Activated CD8-positive, alpha-beta memory T cell treated with anti-CD3 and anti-CD28 coated beads, Interleukin-2, amount 50 U/mL, for 1 hour (primary cell): ENCODE results near the gene TRPC4.

Source experiments
- DNase-seq: peaks from one replicate; pipeline ENCODE4 v3.0.0-alpha.2; 2020; ENCODE audit errors: extremely low read depth

Gene TRPC4

DNA sequence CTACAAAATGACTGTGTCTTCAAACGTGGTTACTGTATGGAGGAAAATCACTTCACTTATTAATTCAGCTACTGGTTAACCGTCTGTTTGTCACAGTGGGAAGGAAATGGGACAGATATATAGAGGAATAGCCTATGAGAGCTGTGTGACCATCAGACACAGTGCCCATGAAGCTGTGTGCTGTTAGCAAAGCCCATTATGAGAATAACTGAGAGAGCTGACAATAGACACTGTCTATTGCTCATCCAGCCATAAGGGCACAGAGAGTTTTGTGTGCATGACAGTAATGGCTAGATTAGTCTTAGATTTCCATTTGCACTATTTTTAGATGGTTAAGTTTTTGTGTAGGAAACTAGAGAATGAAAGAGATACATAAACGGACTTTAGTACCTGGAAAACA is 206.9 kb downstream of the TRPC4 start:
- DNase-seq, result no peak

GRCh38 chr13:37657956-37658355 is 211.6 kb downstream of the TRPC4 start:
- no peak for DNase-seq

DNA sequence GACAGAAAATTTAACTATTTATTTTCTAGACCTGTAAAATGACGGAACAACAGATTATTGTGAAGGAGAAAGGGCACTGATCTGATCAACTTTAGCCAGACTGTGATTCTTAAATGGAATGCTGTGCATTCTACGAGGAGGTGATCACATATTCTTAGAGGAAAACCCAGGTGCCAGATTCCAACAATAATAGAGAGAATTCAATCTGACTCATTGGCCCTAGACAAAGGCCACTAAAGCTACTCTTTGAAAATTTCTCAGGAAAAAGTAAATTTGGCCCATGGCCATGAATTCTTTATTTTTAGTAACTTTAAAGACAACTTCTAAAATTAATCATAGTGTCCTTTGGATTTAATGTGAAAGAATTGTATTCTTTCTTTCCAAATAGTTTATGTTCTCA is 212.4 kb downstream of the TRPC4 start:
- DNase-seq, result no peak

DNA sequence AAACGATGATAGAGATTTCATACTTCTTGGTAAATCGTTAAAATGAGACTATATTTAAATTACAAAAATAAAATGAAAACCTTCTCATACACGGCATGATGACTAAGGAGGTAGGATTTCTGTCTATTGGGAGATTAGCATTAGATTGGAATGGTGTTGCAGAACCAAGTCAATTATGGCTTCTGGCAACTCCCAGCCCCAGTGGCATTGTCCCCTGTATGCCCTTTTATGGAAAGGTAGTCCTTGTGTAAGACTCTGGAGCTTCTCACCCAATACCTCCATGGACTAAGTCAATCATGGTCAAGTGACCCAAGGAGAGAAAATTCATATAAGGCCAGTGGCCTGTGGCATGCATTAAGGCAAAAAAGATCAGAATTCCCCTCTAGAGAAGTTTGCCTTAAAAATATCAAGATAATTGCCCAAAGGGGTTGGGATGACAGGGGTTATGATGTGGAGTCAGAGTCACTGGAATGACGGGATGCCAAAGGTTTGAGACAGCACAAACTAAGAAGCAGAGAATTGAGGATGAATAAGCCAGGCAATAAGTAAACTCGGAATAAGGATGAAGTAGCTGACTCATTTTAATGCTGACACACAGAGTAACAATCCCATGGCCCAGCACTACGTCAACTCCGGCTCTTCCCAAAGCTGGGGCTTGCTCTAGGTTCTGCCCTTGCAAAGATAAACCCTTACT is 213.2 kb downstream of the TRPC4 start:
- no peak for DNase-seq

- no peak for DNase-seq
These were observed 217.0 kb downstream of the TRPC4 start for GRCh38 chr13:37652596-37652995.

DNA sequence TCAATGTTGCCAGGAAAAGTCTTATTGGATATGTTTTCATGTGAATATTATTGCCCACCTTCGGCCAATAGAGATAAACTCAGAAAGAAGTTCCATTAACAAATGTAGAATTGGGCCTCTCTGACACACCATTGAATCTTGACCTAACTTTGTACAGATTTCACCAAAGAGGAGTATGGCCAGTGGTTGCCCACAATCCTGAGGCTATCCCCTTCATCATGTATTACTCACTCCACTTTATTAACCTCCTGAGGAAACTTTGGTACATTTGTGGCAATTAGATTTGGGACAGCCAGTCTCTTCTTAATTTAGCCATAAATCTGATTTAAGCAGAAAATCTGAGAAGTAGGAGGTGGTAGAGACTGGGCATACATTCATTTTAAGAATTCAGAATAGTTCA is 217.7 kb downstream of the TRPC4 start:
- DNase-seq, result no peak

GRCh38 chr13:37648609-37649008 is 221.0 kb downstream of the TRPC4 start:
- no peak for DNase-seq

GRCh38 chr13:37647031-37647650 is 222.4 kb downstream of the TRPC4 start:
- no peak for DNase-seq

- no peak for DNase-seq
These were observed 223.0 kb downstream of the TRPC4 start for GRCh38 chr13:37646531-37646930.

DNA sequence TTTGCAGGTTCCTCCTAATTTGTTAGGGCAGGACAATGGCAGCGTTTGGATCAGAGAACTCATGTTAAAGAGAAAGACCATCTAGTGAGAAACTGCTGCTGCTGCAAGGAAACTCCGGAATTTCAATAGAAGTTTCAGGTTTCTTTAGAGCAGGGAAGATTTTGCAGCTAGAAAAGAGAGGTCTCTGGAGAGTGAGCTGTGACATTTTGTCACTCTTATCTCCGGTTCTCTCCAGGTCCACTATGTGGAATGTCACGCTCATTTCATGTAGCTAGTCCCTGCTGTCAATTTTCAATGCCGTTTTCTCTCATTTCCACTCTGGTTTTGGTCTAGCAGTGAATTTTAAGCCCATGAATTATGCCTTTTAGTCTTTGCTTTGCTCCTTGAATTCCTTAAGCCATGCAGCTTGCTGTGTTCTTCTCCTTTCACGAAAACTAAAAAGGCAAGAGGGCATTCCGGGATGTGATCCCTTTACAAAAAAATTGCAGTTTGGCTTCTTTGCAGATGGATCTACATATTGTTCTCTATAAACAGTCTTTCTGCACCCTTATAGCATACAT is 224.3 kb downstream of the TRPC4 start:
- no peak for DNase-seq

DNA sequence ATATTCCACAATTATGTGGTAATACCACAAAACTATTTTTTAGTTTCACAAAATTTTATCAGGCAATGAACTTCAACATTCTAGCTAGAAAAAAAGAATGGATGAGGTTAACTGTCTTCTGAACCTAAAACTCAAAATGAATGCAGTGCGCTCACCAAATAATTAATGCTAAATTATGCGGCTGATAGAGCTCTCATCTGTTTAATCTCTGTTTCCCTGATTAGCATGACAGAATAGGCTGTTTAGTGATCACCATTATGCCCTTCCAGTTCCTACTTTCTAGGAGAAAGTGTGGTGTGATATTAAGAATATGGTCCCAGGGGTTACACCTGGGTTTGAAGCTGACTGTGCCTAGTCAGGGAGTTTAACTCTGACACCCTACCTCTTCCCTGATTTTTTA is 228.2 kb downstream of the TRPC4 start:
- no peak for DNase-seq

GRCh38 chr13:37640499-37640898 is 229.1 kb downstream of the TRPC4 start:
- DNase-seq, result no peak

GRCh38 chr13:37636701-37637100 is 232.9 kb downstream of the TRPC4 start:
- no peak for DNase-seq

GRCh38 chr13:37632294-37632693 is 237.3 kb downstream of the TRPC4 start:
- DNase-seq, result no peak

- DNase-seq, result no peak
These were observed 242.1 kb downstream of the TRPC4 start for GRCh38 chr13:37627428-37627827.

DNA sequence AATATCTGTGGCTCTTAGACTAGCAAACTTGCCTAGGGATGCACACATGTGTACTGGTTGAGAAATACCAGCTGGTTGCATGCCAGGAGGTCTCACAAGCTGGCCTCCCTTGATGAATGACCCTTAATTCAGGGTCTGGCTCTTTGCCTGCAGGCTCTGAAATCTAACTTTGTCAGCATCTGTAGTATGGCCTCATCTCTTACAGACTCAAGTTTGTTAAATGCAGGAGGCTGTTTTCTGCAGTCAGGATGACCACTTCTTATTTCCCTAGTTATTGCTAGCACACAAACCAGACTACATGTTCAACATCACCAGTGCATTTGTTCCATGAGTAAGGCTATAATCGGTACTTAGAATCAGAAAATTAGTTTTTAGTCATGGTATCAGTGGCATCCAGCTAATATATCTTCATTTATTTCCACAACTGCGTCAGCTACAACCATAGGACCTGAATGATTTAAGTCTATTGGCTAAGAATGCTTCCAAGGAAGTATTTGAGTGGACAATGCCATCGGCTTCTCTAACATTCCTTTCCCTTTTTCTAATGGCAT is 247.7 kb downstream of the TRPC4 start:
- DNase-seq, result no peak

DNA sequence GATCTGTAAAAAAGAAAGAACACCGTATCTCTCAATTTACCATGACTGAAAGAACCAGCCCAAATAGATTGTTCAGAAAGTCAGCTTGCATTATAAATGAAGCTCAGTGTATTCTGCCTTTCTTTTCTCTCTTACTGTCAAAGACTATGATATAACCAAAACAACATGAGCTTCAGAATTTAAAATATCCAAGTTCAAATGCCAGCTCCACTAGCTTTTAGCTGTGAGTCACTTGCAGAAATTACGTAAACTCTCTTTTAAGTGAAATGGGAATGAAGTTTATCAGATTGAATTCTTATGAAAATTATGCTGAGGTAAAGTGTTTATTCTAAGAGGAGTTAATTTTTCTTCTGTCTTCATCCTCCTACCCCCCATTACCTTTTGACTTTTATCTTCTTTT is 251.0 kb downstream of the TRPC4 start:
- DNase-seq, result no peak

GRCh38 chr13:37617173-37617572 is 252.4 kb downstream of the TRPC4 start:
- DNase-seq, result no peak

- no peak for DNase-seq
These were observed 253.4 kb downstream of the TRPC4 start for GRCh38 chr13:37616131-37616530.

GRCh38 chr13:37615276-37615675 is 254.3 kb downstream of the TRPC4 start:
- no peak for DNase-seq

- no peak for DNase-seq
These were observed 255.9 kb downstream of the TRPC4 start for GRCh38 chr13:37613638-37614037.

GRCh38 chr13:37613236-37613635 is 256.3 kb downstream of the TRPC4 start:
- no peak for DNase-seq

GRCh38 chr13:37608750-37609339 is 260.7 kb downstream of the TRPC4 start:
- DNase-seq, result no peak
